ENCODE results near the gene CCDC39.

DNA sequence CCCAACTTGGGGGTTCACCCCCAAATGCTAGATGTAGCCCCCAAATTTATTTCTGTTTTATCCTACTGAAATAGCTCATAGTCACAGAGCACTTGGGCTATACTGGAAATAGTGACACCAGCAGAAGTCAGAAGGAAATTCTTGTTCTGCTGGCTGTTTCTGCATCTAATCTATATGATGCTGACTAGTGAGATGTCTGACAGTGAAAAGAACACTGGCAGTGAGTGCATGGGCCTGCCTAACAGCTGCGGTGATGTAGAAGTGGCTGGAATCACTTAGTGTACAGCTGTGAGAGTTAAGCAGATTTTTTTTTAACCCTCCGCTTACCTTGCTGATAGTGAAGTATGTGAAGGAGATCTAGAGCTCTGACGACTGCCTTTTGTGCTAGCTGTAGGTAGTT is 63.3 kb downstream of the CCDC39 start:
- TF ChIP-seq POLR2A (IDR thresholded peaks at IDR 0.05; ENCODE audit: low read depth, low read length) (0 out of 2 replicates have a peak, but pooled peaks have one; percentile 58), POLR2AphosphoS5 (IDR thresholded peaks at IDR 0.05; ENCODE audit: low read depth, low read length) (peak; percentile 31; the same call in 1 of the 2 replicates), PAX5 (IDR thresholded peaks at IDR 0.05; ENCODE audit: insufficient read depth, low read length, severe bottlenecking) (no peak)
